SK-N-SH (cell line): ENCODE results near the gene GTF3A. TPM values are rescaled to one million over a fixed set of nuclear protein-coding genes. Genes with fewer than 3 reads are reported as not detected.

ENCODE experiments used
- CTCF ChIA-PET: fragments of 300-600, 350-600 bp; formaldehyde crosslinking; extraction: SDS; loops from one replicate; lab custom pipeline; 2021; lab: Yijun Ruan, JAX
- POLR2A ChIA-PET: fragments of 350-600 bp; sonication (Branson Sonifier 250); formaldehyde crosslinking; extraction: SDS; loops from one replicate; lab custom pipeline; 2020; ENCODE audit warnings: antibody characterized with exemption, inconsistent platforms; lab: Yijun Ruan, JAX
- DNase-seq: peaks from one replicate; pipeline ENCODE4 v3.0.0; 2012
- H2AFZ ChIP-seq: fragments of 200-600 bp; sonication (generic); 2 replicates; pipeline ENCODE4 v1.8.1; 2016; ENCODE audit warnings: antibody characterized with exemption, mild to moderate bottlenecking, low read depth
- H3F3A ChIP-seq: fragments of 200-600 bp; sonication (generic); replicated peaks from 2 replicates; pipeline ENCODE3; 2016; ENCODE audit warnings: antibody characterized with exemption, mild to moderate bottlenecking; ENCODE audit not compliant: insufficient read depth
- H3K27ac ChIP-seq, 2 experiments: fragments of 200-500 bp in 1 of 2; fragments of 200-600 bp in 1 of 2; sonication (Bioruptor generic) in 1 of 2; sonication (generic), shearing (Covaris generic) in 1 of 2; 2 replicates each; pipeline versions ENCODE4 v1.5.1 to v1.6.1; 2014 to 2016; ENCODE audit warnings: low read depth in 2 of 2, inconsistent platforms in 1 of 2, low read length in 1 of 2, mild to moderate bottlenecking in 1 of 2, mixed read lengths in 1 of 2
- H3K27me3 ChIP-seq: fragments of 200-600 bp; sonication (generic), shearing (Covaris generic); 2 replicates; pipeline ENCODE4 v1.6.1; 2016; ENCODE audit warnings: mixed run types; ENCODE audit not compliant: insufficient read depth
- H3K36me3 ChIP-seq, 2 experiments: fragments of 200-500 bp in 1 of 2; fragments of 200-600 bp in 1 of 2; sonication (Bioruptor generic) in 1 of 2; sonication (generic) in 1 of 2; replicated peaks in 1 of 2; 2 replicates each; pipeline versions ENCODE3 to v1.5.1; 2014 to 2016; ENCODE audit warnings: low read length in 1 of 2, mild to moderate bottlenecking in 1 of 2; ENCODE audit not compliant: insufficient read depth in 2 of 2, control insufficient read depth in 1 of 2
- H3K4me1 ChIP-seq, 2 experiments: fragments of 200-500 bp in 1 of 2; fragments of 200-600 bp in 1 of 2; sonication (Bioruptor generic) in 1 of 2; sonication (generic), shearing (Covaris generic) in 1 of 2; 2 replicates each; pipeline versions ENCODE4 v1.5.1 to v1.6.1; 2014 to 2016; ENCODE audit warnings: low read depth in 1 of 2, low read length in 1 of 2, mixed run types in 1 of 2; ENCODE audit not compliant: insufficient read depth in 2 of 2, control insufficient read depth in 1 of 2
- H3K4me2 ChIP-seq: fragments of 200-600 bp; sonication (generic), shearing (Covaris generic); 2 replicates; pipeline ENCODE4 v1.6.1; 2017; ENCODE audit warnings: mixed run types
- H3K4me3 ChIP-seq, 2 experiments: fragments of 200-500 bp in 1 of 2; fragments of 200-600 bp in 1 of 2; sonication (Bioruptor generic) in 1 of 2; sonication (generic), shearing (Covaris generic) in 1 of 2; 2 replicates each; pipeline versions ENCODE4 v1.5.1 to v1.8.1; 2014 to 2016; ENCODE audit warnings: low read depth in 2 of 2, inconsistent platforms in 1 of 2, low read length in 1 of 2, mild to moderate bottlenecking in 1 of 2, mixed read lengths in 1 of 2, moderate library complexity in 1 of 2
- H3K79me2 ChIP-seq: fragments of 200-600 bp; sonication (generic); 2 replicates; pipeline ENCODE4 v1.8.1; 2017; ENCODE audit warnings: mild to moderate bottlenecking; ENCODE audit not compliant: insufficient read depth
- H3K9ac ChIP-seq: fragments of 200-600 bp; sonication (generic); 2 replicates; pipeline ENCODE4 v1.6.1; 2017; ENCODE audit warnings: mixed run types
- H3K9me2 ChIP-seq: fragments of 200-600 bp; sonication (generic); 2 replicates; pipeline ENCODE4 v1.6.1; 2017; ENCODE audit warnings: mixed run types
- H3K9me3 ChIP-seq: fragments of 200-600 bp; sonication (generic); 2 replicates; pipeline ENCODE4 v1.6.1; 2017; ENCODE audit warnings: mixed run types, mild to moderate bottlenecking, moderate library complexity
- H4K20me1 ChIP-seq: fragments of 200-600 bp; sonication (generic); 2 replicates; pipeline ENCODE4 v1.6.1; 2017; ENCODE audit warnings: mild to moderate bottlenecking, mixed run types; ENCODE audit not compliant: insufficient read depth
- CTCF ChIP-seq: fragments of 200-600 bp; sonication (generic); IDR thresholded peaks from 2 replicates; pipeline ENCODE4 v1.6.1; 2017; ENCODE audit warnings: antibody characterized with exemption, mild to moderate bottlenecking, moderate library complexity
- EZH2phosphoT487 ChIP-seq: fragments of 200-600 bp; sonication (generic); IDR thresholded peaks from 2 replicates; pipeline ENCODE4 v1.6.1; 2017; ENCODE audit warnings: low read depth, mixed run types, mild to moderate bottlenecking, antibody characterized with exemption, moderate library complexity, borderline replicate concordance
- GABPA ChIP-seq: IDR thresholded peaks from 2 replicates; pipeline ENCODE4 v1.4.0; 2012; ENCODE audit warnings: low read depth, mild to moderate bottlenecking
- JUND ChIP-seq: IDR thresholded peaks from 2 replicates; pipeline ENCODE4 v1.4.0; 2012
- MEF2A ChIP-seq: IDR thresholded peaks from 2 replicates; pipeline ENCODE4 v1.4.0; 2012; ENCODE audit warnings: low read depth, borderline replicate concordance
- MXI1 ChIP-seq: IDR thresholded peaks from 2 replicates; pipeline ENCODE4 v1.6.1; 2012; ENCODE audit warnings: mild to moderate bottlenecking, low read depth, low read length, improper control_type of control experiment
- NFIC ChIP-seq: IDR thresholded peaks from 2 replicates; pipeline ENCODE4 v1.4.0; 2012; ENCODE audit warnings: borderline replicate concordance
- NRF1 ChIP-seq: IDR thresholded peaks from 2 replicates; pipeline ENCODE4 v1.6.1; 2012; ENCODE audit warnings: low read depth, mild to moderate bottlenecking, low read length
- PBX3 ChIP-seq: IDR thresholded peaks from 2 replicates; pipeline ENCODE4; 2012
- RCOR1 ChIP-seq: fragments of 150-350 bp; IDR thresholded peaks from 2 replicates; pipeline ENCODE4 v1.6.1; 2017; ENCODE audit warnings: antibody characterized with exemption, low read length
- RFX5 ChIP-seq: IDR thresholded peaks from 2 replicates; pipeline ENCODE4 v1.6.1; 2012; ENCODE audit warnings: mild to moderate bottlenecking, improper control_type of control experiment, low read length
- SIN3A ChIP-seq: IDR thresholded peaks from 2 replicates; pipeline ENCODE4 v1.6.1; 2012; ENCODE audit warnings: low read depth, mild to moderate bottlenecking, low read length, moderate library complexity, borderline replicate concordance
- TAF1 ChIP-seq: IDR thresholded peaks from 2 replicates; pipeline ENCODE4 v1.6.1; 2012; ENCODE audit warnings: low read depth, mild to moderate bottlenecking, low read length, moderate library complexity, borderline replicate concordance
- YY1 ChIP-seq: IDR thresholded peaks from 2 replicates; pipeline ENCODE4 v1.4.0; 2012; ENCODE audit warnings: low read depth, mild to moderate bottlenecking
- WGBS: methylation state at CpG from one replicate; pipeline ENCODE4 v1.1.6; 2017; ENCODE audit warnings: low lambda C conversion rate; 5-methylcytosine and 5-hydroxymethylcytosine counted together
- polyA plus RNA-seq, 3 experiments: library from polyadenylated mRNA; depleted of rRNA; stranded (reverse); fragments of >200 nt; gene quantifications; 2 replicates each; pipeline ENCODE4 v1.2.3, GENCODE V29; 2012
- TF ChIP-seq, protein P1 (sequence below): IDR thresholded peaks from 2 replicates; pipeline ENCODE4 v1.6.1; 2012; ENCODE audit warnings: mild to moderate bottlenecking, low read depth, low read length, moderate library complexity
- TF ChIP-seq, protein P2 (sequence below): fragments of 150-350 bp; IDR thresholded peaks from 2 replicates; pipeline ENCODE4 v1.6.1; 2017; ENCODE audit warnings: antibody characterized with exemption, low read length, low read depth, borderline replicate concordance
- TF ChIP-seq, protein P3 (sequence below): IDR thresholded peaks from 2 replicates; pipeline ENCODE4 v1.4.0; 2012; ENCODE audit warnings: low read depth, borderline replicate concordance

The GTF3A gene
- polyA plus RNA-seq, 1 of the 3 experiments (the other 2 are of a cell fraction): 75.4 TPM

GRCh38 chr13:27482983-27483382 is 58.6 kb downstream of the GTF3A start (continued):
- TF ChIP-seq CTCF (no peak), JUND (no peak), RCOR1 (no peak), YY1 (no peak), RFX5 (no peak), NFIC (no peak), SIN3A (no peak)
- TF ChIP-seq, protein P1, sequence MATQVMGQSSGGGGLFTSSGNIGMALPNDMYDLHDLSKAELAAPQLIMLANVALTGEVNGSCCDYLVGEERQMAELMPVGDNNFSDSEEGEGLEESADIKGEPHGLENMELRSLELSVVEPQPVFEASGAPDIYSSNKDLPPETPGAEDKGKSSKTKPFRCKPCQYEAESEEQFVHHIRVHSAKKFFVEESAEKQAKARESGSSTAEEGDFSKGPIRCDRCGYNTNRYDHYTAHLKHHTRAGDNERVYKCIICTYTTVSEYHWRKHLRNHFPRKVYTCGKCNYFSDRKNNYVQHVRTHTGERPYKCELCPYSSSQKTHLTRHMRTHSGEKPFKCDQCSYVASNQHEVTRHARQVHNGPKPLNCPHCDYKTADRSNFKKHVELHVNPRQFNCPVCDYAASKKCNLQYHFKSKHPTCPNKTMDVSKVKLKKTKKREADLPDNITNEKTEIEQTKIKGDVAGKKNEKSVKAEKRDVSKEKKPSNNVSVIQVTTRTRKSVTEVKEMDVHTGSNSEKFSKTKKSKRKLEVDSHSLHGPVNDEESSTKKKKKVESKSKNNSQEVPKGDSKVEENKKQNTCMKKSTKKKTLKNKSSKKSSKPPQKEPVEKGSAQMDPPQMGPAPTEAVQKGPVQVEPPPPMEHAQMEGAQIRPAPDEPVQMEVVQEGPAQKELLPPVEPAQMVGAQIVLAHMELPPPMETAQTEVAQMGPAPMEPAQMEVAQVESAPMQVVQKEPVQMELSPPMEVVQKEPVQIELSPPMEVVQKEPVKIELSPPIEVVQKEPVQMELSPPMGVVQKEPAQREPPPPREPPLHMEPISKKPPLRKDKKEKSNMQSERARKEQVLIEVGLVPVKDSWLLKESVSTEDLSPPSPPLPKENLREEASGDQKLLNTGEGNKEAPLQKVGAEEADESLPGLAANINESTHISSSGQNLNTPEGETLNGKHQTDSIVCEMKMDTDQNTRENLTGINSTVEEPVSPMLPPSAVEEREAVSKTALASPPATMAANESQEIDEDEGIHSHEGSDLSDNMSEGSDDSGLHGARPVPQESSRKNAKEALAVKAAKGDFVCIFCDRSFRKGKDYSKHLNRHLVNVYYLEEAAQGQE: no peak
- TF ChIP-seq, protein P2, sequence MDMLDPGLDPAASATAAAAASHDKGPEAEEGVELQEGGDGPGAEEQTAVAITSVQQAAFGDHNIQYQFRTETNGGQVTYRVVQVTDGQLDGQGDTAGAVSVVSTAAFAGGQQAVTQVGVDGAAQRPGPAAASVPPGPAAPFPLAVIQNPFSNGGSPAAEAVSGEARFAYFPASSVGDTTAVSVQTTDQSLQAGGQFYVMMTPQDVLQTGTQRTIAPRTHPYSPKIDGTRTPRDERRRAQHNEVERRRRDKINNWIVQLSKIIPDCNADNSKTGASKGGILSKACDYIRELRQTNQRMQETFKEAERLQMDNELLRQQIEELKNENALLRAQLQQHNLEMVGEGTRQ: no peak
- TF ChIP-seq, protein P3, sequence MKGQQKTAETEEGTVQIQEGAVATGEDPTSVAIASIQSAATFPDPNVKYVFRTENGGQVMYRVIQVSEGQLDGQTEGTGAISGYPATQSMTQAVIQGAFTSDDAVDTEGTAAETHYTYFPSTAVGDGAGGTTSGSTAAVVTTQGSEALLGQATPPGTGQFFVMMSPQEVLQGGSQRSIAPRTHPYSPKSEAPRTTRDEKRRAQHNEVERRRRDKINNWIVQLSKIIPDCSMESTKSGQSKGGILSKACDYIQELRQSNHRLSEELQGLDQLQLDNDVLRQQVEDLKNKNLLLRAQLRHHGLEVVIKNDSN: no peak

GRCh38 chr13:27483421-27483820 is 59.0 kb downstream of the GTF3A start:
- POLR2A ChIA-PET: no interaction called here

More at GRCh38 chr13:27483421-27483820, 59.0 kb downstream of the GTF3A start:
- Histone ChIP-seq H3K27me3 (peaks cover 59% of the 10 kb centered on the region), H3K9ac (no peak overlapping the region), H3K4me1 (no peaks in the 10 kb centered on the region), H3K27ac (no peak overlapping the region), H3K9me3 (no peaks in the 10 kb centered on the region), H3K4me2 (no peak overlapping the region), H3K79me2 (no peaks in the 10 kb centered on the region), H3K9me2 (no peaks in the 10 kb centered on the region), H3F3A (no peaks in the 10 kb centered on the region), H2AFZ (no peak overlapping the region), H3K4me3 (0 out of 4 replicates have a peak overlapping the region, but pooled peaks of 1 of the 2 experiments have one; percentile 24), H4K20me1 (no peaks in the 10 kb centered on the region), H3K36me3 (no peaks in the 10 kb centered on the region)
- CTCF ChIA-PET: interaction anchor here (1.3 to 5.6 kb wide), 2 partner anchors 121 to 343 kb away, joined by 5 to 25 read pairs; no protein-coding TSS in a partner anchor
- no peak for DNase-seq
- 11% methylated on average over 6 of the region's 11 CpGs for WGBS
- TF ChIP-seq RFX5 (no peak), RCOR1 (no peak), NRF1 (no peak), EZH2phosphoT487 (no peak), MEF2A (no peak), MXI1 (no peak), TAF1 (no peak), GABPA (no peak), PBX3 (no peak)
